HUES48 (cell line): ENCODE data around the gene ADD3.

ENCODE experiments used
- H3K27ac ChIP-seq: one replicate; pipeline ENCODE4 v1.7.0; 2013; ENCODE audit warnings: low read depth, low read length, inconsistent platforms
- H3K27me3 ChIP-seq: 2 replicates; pipeline ENCODE4 v1.6.1; 2013; ENCODE audit warnings: mild to moderate bottlenecking, low read length; ENCODE audit not compliant: control insufficient read depth, insufficient read depth
- H3K36me3 ChIP-seq: 2 replicates; pipeline ENCODE4 v1.6.1; 2013; ENCODE audit warnings: low read length; ENCODE audit not compliant: control insufficient read depth, insufficient read depth
- H3K4me1 ChIP-seq: 2 replicates; pipeline ENCODE4 v1.6.1; 2013; ENCODE audit warnings: mild to moderate bottlenecking, low read length; ENCODE audit not compliant: control insufficient read depth, insufficient read depth
- H3K4me3 ChIP-seq: 2 replicates; pipeline ENCODE4 v1.5.1; 2013; ENCODE audit warnings: mild to moderate bottlenecking, low read depth, low read length
- H3K9ac ChIP-seq: 2 replicates; pipeline ENCODE4 v1.6.1; 2013; ENCODE audit warnings: mild to moderate bottlenecking, low read depth, low read length, moderate library complexity
- H3K9me3 ChIP-seq: 2 replicates; pipeline ENCODE4 v1.6.1; 2013; ENCODE audit warnings: low read length; ENCODE audit not compliant: control insufficient read depth, insufficient read depth

Gene ADD3

GRCh38 chr10:110088367-110089104 is 80.8 kb downstream of the ADD3 start:
- H3K9ac ChIP-seq: no peak overlapping the region

GRCh38 chr10:110091830-110092229 is 84.0 kb downstream of the ADD3 start:
- no peaks in the 10 kb centered on the region for H3K27me3 ChIP-seq
- H3K9me3 ChIP-seq: no peaks in the 10 kb centered on the region
- no peaks in the 10 kb centered on the region for H3K36me3 ChIP-seq
- H3K27ac ChIP-seq: no peak overlapping the region
- H3K4me3 ChIP-seq: no peak overlapping the region
- no peak overlapping the region for H3K9ac ChIP-seq
- no peaks in the 10 kb centered on the region for H3K4me1 ChIP-seq

More at GRCh38 chr10:110088367-110089104, 80.8 kb downstream of the ADD3 start:
- peaks cover 12% of the 10 kb centered on the region for H3K4me1 ChIP-seq
- no peaks in the 10 kb centered on the region for H3K9me3 ChIP-seq
- H3K27ac ChIP-seq: no peak overlapping the region
- no peaks in the 10 kb centered on the region for H3K27me3 ChIP-seq
- no peak overlapping the region for H3K4me3 ChIP-seq
- H3K36me3 ChIP-seq: no peaks in the 10 kb centered on the region

- Histone ChIP-seq H3K36me3 (no peaks in the 10 kb centered on the region), H3K4me1 (no peaks in the 10 kb centered on the region), H3K27me3 (no peaks in the 10 kb centered on the region), H3K9ac (no peak overlapping the region), H3K9me3 (no peaks in the 10 kb centered on the region), H3K4me3 (no peak overlapping the region), H3K27ac (no peak overlapping the region)
Observed at GRCh38 chr10:110093722-110094121, 85.9 kb downstream of the ADD3 start.

GRCh38 chr10:110094786-110095185 is 87.0 kb downstream of the ADD3 start:
- Histone ChIP-seq H3K4me3 (no peak overlapping the region), H3K9me3 (no peaks in the 10 kb centered on the region), H3K9ac (no peak overlapping the region), H3K27me3 (no peaks in the 10 kb centered on the region), H3K27ac (no peak overlapping the region), H3K36me3 (no peaks in the 10 kb centered on the region), H3K4me1 (no peaks in the 10 kb centered on the region)

- Histone ChIP-seq H3K9ac (no peak overlapping the region), H3K27ac (no peak overlapping the region)
Observed at GRCh38 chr10:110101464-110102144, 93.8 kb downstream of the ADD3 start.

GRCh38 chr10:110103921-110104461 is 96.2 kb downstream of the ADD3 start:
- H3K36me3 ChIP-seq: peaks cover 2% of the 10 kb centered on the region; the same call in 1 of the 2 replicates
- no peaks in the 10 kb centered on the region for H3K9me3 ChIP-seq
- H3K27ac ChIP-seq: no peak overlapping the region
- no peak overlapping the region for H3K9ac ChIP-seq
- H3K27me3 ChIP-seq: no peaks in the 10 kb centered on the region
- H3K4me1 ChIP-seq: no peaks in the 10 kb centered on the region
- no peak overlapping the region for H3K4me3 ChIP-seq

More at GRCh38 chr10:110101464-110102144, 93.8 kb downstream of the ADD3 start:
- Histone ChIP-seq H3K4me1 (no peaks in the 10 kb centered on the region), H3K9me3 (no peaks in the 10 kb centered on the region), H3K36me3 (peaks cover 2% of the 10 kb centered on the region; the same call in 1 of the 2 replicates), H3K4me3 (no peak overlapping the region), H3K27me3 (no peaks in the 10 kb centered on the region)

- no peak overlapping the region for H3K27ac ChIP-seq
Observed at GRCh38 chr10:110105873-110106272, 98.1 kb downstream of the ADD3 start.

GRCh38 chr10:110107430-110107829 is 99.6 kb downstream of the ADD3 start:
- Histone ChIP-seq H3K9ac (no peak overlapping the region), H3K27ac (no peak overlapping the region), H3K36me3 (0 out of 2 replicates have a peak, but pooled peaks cover 2% of the 10 kb centered on the region), H3K9me3 (no peaks in the 10 kb centered on the region), H3K4me1 (no peaks in the 10 kb centered on the region), H3K4me3 (no peak overlapping the region), H3K27me3 (no peaks in the 10 kb centered on the region)

More at GRCh38 chr10:110105873-110106272, 98.1 kb downstream of the ADD3 start:
- H3K9ac ChIP-seq: no peak overlapping the region
- H3K4me1 ChIP-seq: no peaks in the 10 kb centered on the region
- H3K36me3 ChIP-seq: peaks cover 2% of the 10 kb centered on the region; the same call in 1 of the 2 replicates
- no peaks in the 10 kb centered on the region for H3K27me3 ChIP-seq
- no peak overlapping the region for H3K4me3 ChIP-seq
- no peaks in the 10 kb centered on the region for H3K9me3 ChIP-seq

- Histone ChIP-seq H3K4me1 (no peaks in the 10 kb centered on the region), H3K36me3 (peaks cover 7% of the 10 kb centered on the region), H3K27me3 (no peaks in the 10 kb centered on the region), H3K27ac (no peak overlapping the region), H3K4me3 (no peak overlapping the region), H3K9me3 (no peaks in the 10 kb centered on the region), H3K9ac (no peak overlapping the region)
Observed at GRCh38 chr10:110107887-110108286, 100.1 kb downstream of the ADD3 start.

GRCh38 chr10:110109511-110109910 is 101.7 kb downstream of the ADD3 start:
- H3K27ac ChIP-seq: no peak overlapping the region
- no peaks in the 10 kb centered on the region for H3K27me3 ChIP-seq
- H3K9ac ChIP-seq: no peak overlapping the region
- H3K4me1 ChIP-seq: no peaks in the 10 kb centered on the region
- no peak overlapping the region for H3K4me3 ChIP-seq
- H3K9me3 ChIP-seq: no peaks in the 10 kb centered on the region
- peaks cover 20% of the 10 kb centered on the region for H3K36me3 ChIP-seq

- H3K27ac ChIP-seq: no peak overlapping the region
- no peaks in the 10 kb centered on the region for H3K4me1 ChIP-seq
- H3K9ac ChIP-seq: no peak overlapping the region
- H3K27me3 ChIP-seq: no peaks in the 10 kb centered on the region
- H3K36me3 ChIP-seq: peaks cover 24% of the 10 kb centered on the region
- H3K4me3 ChIP-seq: no peak overlapping the region
- no peaks in the 10 kb centered on the region for H3K9me3 ChIP-seq
Observed at GRCh38 chr10:110110338-110110737, 102.6 kb downstream of the ADD3 start.
